GM10847 (cell line): Measurements from ENCODE around the gene NXF2.
"Not testable (repeated sequence)": the region's sequence is repeated elsewhere in the genome, so short reads cannot be mapped to it uniquely, and the experiment has no call there.

Source experiments
- POLR2A ChIP-seq: IDR thresholded peaks from 2 replicates; pipeline ENCODE4 v1.6.1; 2011; ENCODE audit not compliant: insufficient read length; ENCODE audit errors: extremely low read depth

Gene NXF2

GRCh38 chrX:102246893-102247292, at the start of gene NXF2:
Gene NXF2 (plus strand): TSS chrX:102247167. CDS start chrX:102307079, 59,912 bp downstream.
- not testable (repeated sequence) for TF ChIP-seq POLR2A

GRCh38 chrX:102214986-102215385, 32.0 kb upstream of the NXF2 start, which contains the start of gene TCP11X1:
Gene TCP11X1 (plus strand): TSS chrX:102215301.
- TF ChIP-seq POLR2A = not testable (repeated sequence)

- no peak for TF ChIP-seq POLR2A
These were observed 91.2 kb downstream of the NXF2 start for GRCh38 chrX:102338162-102338561.

- no peak for TF ChIP-seq POLR2A
These were observed 92.6 kb downstream of the NXF2 start for GRCh38 chrX:102339312-102340298.

GRCh38 chrX:102341867-102342266, 94.9 kb downstream of the NXF2 start:
- no peak for TF ChIP-seq POLR2A

GRCh38 chrX:102345916-102346315, 98.9 kb downstream of the NXF2 start:
- no peak for TF ChIP-seq POLR2A
